ENCODE measurements around the gene RPL10A.
"Not testable (repeated sequence)": the region's sequence is repeated elsewhere in the genome, so short reads cannot be mapped to it uniquely, and the experiment has no call there.

The RPL10A gene

DNA sequence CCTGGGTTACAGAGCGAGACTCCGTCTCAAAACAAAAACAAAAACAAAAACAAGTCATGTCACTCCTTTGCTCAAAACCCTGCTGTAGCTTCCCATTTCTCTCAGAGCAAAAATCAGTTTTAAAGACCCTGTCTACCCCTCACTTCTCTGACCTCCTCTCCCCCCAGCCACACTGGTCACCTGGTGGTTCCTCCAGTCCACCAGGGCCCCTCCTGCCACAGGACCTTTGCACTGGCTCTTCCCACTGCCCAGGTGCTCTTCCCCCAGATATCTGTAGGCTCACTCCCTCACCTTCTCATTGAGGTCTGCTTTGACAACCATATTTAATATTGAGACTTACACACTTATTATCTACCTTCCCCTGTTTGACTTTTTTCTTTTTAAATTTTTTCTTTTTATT lies 33.6 kb downstream of the RPL10A start:
- DNase-seq (ENCODE audit: low spot score in 2 of 2) (no peak), ATAC-seq (replicated peaks; ENCODE audit: extremely low read depth, poor library complexity, severe bottlenecking) (no peak)
- no peak overlapping the region for H3K4me3 Mint-ChIP-seq
- peaks cover 7% of the 10 kb centered on the region for H3K4me1 Mint-ChIP-seq
- H3K9me3 Mint-ChIP-seq: no peaks in the 10 kb centered on the region
- peaks cover 38% of the 10 kb centered on the region for H3K27me3 Mint-ChIP-seq
- H3K27ac Mint-ChIP-seq (ENCODE audit: low read depth): no peak overlapping the region
- no peaks in the 10 kb centered on the region for H3K36me3 Mint-ChIP-seq (ENCODE audit: insufficient read depth)

DNA sequence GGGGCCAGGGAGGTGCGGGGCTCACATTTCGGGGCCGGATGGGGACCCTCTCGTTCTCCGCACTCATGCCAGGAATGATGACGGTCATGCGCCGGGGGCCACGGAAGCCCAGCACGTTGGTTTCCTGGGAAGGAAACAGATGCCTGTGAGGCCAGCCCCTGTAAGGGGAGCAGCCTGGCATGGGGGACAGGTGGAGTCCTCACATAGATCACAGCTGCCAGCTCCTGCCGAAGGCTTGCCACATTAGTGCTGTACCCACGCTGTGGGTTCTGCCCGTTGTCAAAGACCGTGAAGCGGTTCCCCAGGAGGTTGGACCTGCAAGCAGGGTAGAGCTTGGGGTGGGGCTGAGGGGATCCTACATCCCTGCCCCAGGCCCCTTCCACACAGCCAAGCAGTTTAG lies 35.3 kb downstream of the RPL10A start:
- DNase-seq (ENCODE audit: low spot score in 2 of 2) (no peak), ATAC-seq (replicated peaks; ENCODE audit: extremely low read depth, poor library complexity, severe bottlenecking) (no peak)
- Mint-ChIP-seq H3K27me3 (peaks cover 34% of the 10 kb centered on the region), H3K9me3 (no peaks in the 10 kb centered on the region), H3K4me3 (no peak overlapping the region), H3K27ac (ENCODE audit: low read depth) (no peak overlapping the region), H3K4me1 (peaks cover 4% of the 10 kb centered on the region), H3K36me3 (ENCODE audit: insufficient read depth) (no peaks in the 10 kb centered on the region)

DNA sequence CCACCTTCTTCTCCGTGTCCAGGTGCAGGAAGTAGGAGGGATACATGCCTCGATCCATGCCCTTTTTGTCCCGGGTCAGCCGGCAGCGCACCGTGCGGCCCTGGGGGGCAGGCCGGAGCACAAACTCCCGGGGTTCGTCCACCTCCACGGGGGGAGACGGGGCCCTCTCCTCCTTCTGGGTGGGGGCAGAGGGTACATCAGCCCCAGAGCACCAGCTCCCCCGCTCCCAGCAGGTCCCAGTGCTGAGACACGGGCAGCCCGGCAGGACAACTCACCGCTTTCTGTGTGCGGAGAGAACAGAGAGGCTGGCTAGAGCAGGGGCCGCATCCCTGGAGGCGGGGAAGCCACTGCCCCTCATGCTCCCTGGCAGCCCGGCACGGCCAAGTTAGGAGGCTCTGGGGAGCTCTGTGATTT lies 37.8 kb downstream of the RPL10A start:
- Mint-ChIP-seq H3K36me3 (ENCODE audit: insufficient read depth) (no peaks in the 10 kb centered on the region), H3K4me3 (no peak overlapping the region), H3K9me3 (no peaks in the 10 kb centered on the region), H3K27ac (ENCODE audit: low read depth) (no peak overlapping the region), H3K27me3 (peaks cover 23% of the 10 kb centered on the region), H3K4me1 (no peaks in the 10 kb centered on the region)
- no peak for DNase-seq (ENCODE audit: low spot score in 2 of 2)
- ATAC-seq (replicated peaks; ENCODE audit: extremely low read depth, poor library complexity, severe bottlenecking): no peak

DNA sequence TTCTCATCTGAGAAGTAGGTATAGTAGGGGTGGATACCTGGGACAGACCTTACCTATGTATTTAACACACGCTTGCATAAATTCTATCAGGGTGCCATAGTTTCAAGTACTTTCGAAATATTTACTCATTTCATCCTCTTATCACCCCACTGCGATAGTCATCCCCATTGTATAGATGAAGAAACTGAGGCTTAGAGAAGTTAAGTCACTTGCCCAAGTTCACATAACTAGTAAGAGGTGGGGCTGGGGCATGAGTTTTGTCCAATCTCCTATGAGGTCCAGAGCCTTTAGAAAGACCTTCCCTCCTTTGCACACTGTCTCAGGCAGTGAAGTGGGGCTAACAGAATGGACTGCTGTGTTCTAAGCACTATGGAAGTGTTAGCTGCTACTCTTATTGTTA lies 38.3 kb downstream of the RPL10A start:
- DNase-seq (ENCODE audit: low spot score in 2 of 2) (no peak), ATAC-seq (replicated peaks; ENCODE audit: extremely low read depth, poor library complexity, severe bottlenecking) (no peak)
- H3K36me3 Mint-ChIP-seq (ENCODE audit: insufficient read depth): no peaks in the 10 kb centered on the region
- H3K27me3 Mint-ChIP-seq: peaks cover 23% of the 10 kb centered on the region
- H3K4me3 Mint-ChIP-seq: no peak overlapping the region
- H3K4me1 Mint-ChIP-seq: no peaks in the 10 kb centered on the region
- H3K27ac Mint-ChIP-seq (ENCODE audit: low read depth): no peak overlapping the region
- no peaks in the 10 kb centered on the region for H3K9me3 Mint-ChIP-seq

DNA sequence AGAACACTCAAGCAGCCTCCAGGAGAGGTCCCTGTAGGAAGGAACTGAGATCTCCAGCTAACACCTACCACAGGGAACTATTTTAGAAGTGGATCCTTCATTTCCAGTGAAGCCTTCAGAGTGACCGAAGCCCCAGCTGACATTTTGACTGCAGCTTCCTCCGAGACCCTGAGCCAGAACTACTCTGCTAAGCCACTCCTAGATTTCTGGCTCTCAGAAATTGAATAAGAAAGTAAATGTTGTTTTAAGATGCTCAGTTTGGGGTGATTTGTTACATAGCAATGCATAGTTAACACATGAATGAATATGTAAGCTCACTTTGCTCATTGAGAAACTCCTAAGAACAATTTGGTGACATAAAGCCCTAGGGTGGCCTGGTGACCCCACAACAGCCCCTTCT lies 39.0 kb downstream of the RPL10A start:
- ATAC-seq (replicated peaks; ENCODE audit: extremely low read depth, poor library complexity, severe bottlenecking): no peak
- H3K4me3 Mint-ChIP-seq: no peak overlapping the region
- DNase-seq (ENCODE audit: low spot score in 2 of 2): no peak
- H3K4me1 Mint-ChIP-seq: no peaks in the 10 kb centered on the region
- H3K36me3 Mint-ChIP-seq (ENCODE audit: insufficient read depth): no peaks in the 10 kb centered on the region
- no peaks in the 10 kb centered on the region for H3K9me3 Mint-ChIP-seq
- no peak overlapping the region for H3K27ac Mint-ChIP-seq (ENCODE audit: low read depth)
- peaks cover 19% of the 10 kb centered on the region for H3K27me3 Mint-ChIP-seq

DNA sequence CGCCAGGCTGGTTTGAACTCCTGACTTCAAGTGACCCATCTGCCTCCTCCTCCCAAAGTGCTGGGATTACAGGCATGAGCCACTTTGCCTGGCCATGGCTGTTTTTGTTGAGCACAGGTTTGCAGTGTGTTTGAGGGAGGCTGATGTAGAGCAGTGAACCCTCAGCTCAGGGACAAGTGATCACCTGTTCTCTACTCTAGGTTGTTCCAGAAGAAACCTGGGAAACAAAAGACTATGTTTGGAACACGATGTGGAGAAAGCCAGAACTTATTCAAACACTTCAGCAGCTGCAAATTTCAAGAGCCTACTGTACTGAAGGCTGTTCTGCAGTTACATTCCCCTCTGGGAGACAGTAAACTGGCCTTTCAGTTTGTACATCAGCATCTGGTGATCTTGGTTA lies 39.8 kb downstream of the RPL10A start:
- Mint-ChIP-seq H3K27me3 (peaks cover 26% of the 10 kb centered on the region), H3K27ac (ENCODE audit: low read depth) (no peak overlapping the region), H3K4me3 (no peak overlapping the region), H3K36me3 (ENCODE audit: insufficient read depth) (no peaks in the 10 kb centered on the region), H3K4me1 (no peaks in the 10 kb centered on the region), H3K9me3 (no peaks in the 10 kb centered on the region)
- no peak for DNase-seq (ENCODE audit: low spot score in 2 of 2)
- no peak for ATAC-seq (replicated peaks; ENCODE audit: extremely low read depth, poor library complexity, severe bottlenecking)

DNA sequence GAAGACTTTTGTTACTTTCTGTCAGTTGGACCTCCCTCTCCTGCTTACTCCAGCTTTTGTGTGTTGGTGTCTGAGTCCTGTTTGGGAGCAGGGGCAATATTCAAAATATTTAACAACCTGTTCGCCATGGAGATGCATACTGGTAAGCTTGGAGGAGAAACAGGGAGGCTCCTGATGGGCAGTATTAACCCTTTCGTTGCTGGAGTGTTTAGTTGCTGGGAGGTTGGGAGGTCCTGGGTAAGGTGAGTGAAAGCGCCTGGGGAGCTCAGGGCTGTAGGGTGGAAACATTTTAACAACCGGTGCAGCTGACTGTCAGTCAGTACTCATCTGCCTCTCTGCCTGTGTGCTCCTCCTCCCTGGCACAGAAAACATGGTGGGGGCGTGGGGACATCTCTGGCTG lies 40.3 kb downstream of the RPL10A start:
- H3K27me3 Mint-ChIP-seq: peaks cover 28% of the 10 kb centered on the region

DNA sequence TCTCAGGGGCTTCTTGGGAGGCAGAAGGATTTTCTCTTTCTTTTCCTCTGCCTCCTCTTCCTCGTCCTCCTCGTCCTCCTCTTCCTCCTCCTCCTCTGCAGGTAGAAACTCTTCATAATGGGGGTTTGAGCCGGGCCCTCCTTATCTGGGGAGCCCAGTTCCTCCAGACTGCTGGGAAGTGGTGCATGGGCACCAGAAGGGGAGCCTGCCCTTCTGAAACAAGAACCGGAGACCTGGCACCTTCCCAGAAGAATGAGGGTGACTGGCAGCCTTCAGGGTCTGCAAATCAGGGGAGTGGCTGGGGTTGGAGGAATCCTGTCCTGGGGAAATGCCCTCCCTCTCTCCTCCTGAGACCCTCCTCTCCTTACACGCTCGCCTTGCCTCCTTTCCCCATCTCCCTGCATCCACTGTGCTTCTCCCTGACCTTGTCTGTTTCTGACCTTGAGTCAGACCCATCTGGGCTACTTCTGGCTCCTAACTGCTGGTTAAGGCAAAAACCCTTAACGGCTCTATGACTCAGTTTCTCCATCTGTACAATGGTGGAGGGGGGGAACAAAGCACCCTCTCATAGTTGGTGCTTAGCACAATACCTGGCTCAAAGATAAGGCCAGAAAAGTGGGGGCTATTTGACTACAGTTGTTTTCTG lies 42.8 kb downstream of the RPL10A start:
- no peak for DNase-seq (ENCODE audit: low spot score in 2 of 2)
- Mint-ChIP-seq H3K27me3 (peaks cover 28% of the 10 kb centered on the region), H3K9me3 (no peaks in the 10 kb centered on the region), H3K36me3 (ENCODE audit: insufficient read depth) (no peaks in the 10 kb centered on the region), H3K27ac (ENCODE audit: low read depth) (no peak overlapping the region), H3K4me3 (no peak overlapping the region), H3K4me1 (no peaks in the 10 kb centered on the region)
- no peak for ATAC-seq (replicated peaks; ENCODE audit: extremely low read depth, poor library complexity, severe bottlenecking)

More for the DNA sequence above, 40.3 kb downstream of the RPL10A start:
- Mint-ChIP-seq H3K4me1 (no peaks in the 10 kb centered on the region), H3K9me3 (no peaks in the 10 kb centered on the region), H3K27ac (ENCODE audit: low read depth) (no peak overlapping the region), H3K36me3 (ENCODE audit: insufficient read depth) (no peaks in the 10 kb centered on the region), H3K4me3 (no peak overlapping the region)
- DNase-seq (ENCODE audit: low spot score in 2 of 2) (no peak), ATAC-seq (replicated peaks; ENCODE audit: extremely low read depth, poor library complexity, severe bottlenecking) (no peak)

DNA sequence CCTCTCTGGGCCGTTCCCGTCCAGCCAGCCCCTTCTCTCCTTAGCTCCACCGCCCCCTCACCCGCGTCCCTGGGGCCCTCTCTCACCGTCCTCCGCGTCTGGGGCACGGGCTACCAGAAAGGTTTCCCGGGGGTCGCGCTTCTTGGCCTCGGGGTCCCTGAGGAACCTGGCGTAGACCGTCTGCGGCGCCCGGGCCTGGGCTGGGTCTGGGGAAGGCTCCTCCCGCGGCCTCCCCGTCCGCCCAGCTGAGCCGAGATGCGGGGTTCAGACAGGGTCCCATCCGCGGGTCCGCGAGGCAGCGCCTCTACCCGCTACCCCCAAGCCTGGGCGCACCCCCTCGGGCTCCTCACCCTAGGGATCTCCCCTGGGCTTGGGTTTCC lies 43.4 kb downstream of the RPL10A start:
- Mint-ChIP-seq H3K27me3 (peaks cover 28% of the 10 kb centered on the region), H3K9me3 (no peaks in the 10 kb centered on the region), H3K4me1 (no peaks in the 10 kb centered on the region), H3K4me3 (no peak overlapping the region), H3K36me3 (ENCODE audit: insufficient read depth) (no peaks in the 10 kb centered on the region), H3K27ac (ENCODE audit: low read depth) (no peak overlapping the region)
- DNase-seq (ENCODE audit: low spot score in 2 of 2) (no peak), ATAC-seq (replicated peaks; ENCODE audit: extremely low read depth, poor library complexity, severe bottlenecking) (no peak)

DNA sequence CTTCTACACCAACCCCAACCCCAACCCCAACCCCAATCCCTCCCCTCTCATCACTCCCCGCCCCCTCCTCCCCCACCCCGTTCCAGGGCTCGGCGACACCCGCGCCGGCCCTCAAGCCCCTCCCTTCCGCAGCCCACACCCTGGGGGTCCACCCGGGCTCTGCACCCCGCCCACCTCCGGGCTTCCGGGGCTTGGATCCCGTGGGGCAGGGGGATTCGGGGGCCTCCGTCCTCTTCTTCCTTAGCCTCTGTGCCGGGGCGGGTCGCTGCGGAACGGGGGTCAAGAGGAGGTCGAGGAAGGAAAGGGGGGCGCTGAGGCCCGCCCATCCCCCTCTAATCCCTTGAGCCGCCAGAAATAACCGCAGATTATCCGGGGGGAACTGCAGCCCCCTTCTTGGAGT lies 43.8 kb downstream of the RPL10A start:
- no peak for ATAC-seq (replicated peaks; ENCODE audit: extremely low read depth, poor library complexity, severe bottlenecking)
- no peak overlapping the region for H3K4me3 Mint-ChIP-seq
- no peak for DNase-seq (ENCODE audit: low spot score in 2 of 2)
- no peaks in the 10 kb centered on the region for H3K36me3 Mint-ChIP-seq (ENCODE audit: insufficient read depth)
- H3K27me3 Mint-ChIP-seq: peaks cover 28% of the 10 kb centered on the region
- H3K4me1 Mint-ChIP-seq: no peaks in the 10 kb centered on the region
- no peaks in the 10 kb centered on the region for H3K9me3 Mint-ChIP-seq
- H3K27ac Mint-ChIP-seq (ENCODE audit: low read depth): no peak overlapping the region

DNA sequence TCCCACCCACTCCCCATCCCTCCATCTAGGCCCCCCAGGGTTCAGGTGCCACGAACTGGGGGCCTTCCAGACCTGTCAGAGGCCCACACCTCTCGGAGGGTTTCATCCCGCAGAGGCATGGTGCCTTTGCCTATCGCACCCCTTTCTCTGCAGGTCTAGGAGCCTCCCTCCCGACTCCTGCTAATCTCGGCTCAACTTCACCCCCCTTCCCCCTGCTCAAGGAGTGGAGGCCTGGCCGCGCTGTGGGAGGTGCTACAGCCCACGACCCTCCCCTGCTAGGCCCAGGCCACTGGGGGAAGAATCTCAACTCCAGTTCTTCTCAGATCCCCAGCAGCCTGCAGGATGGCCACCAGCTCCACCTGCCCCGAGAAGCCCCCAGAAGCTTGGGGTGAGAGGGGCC lies 44.5 kb downstream of the RPL10A start, which contains the start of gene TULP1:
Gene TULP1 (minus strand): TSS at position 157 of the 400 bp plus-strand sequence. CDS start 38 bp downstream, at position 119.
- ATAC-seq (replicated peaks; ENCODE audit: extremely low read depth, poor library complexity, severe bottlenecking) (no peak), DNase-seq (ENCODE audit: low spot score in 2 of 2) (no peak)
- Mint-ChIP-seq H3K9me3 (no peaks in the 10 kb centered on the region), H3K27me3 (peaks cover 28% of the 10 kb centered on the region), H3K4me1 (no peaks in the 10 kb centered on the region), H3K4me3 (no peak within 1 kb of the TSS), H3K27ac (ENCODE audit: low read depth) (no peak within 1 kb of the TSS), H3K36me3 (ENCODE audit: insufficient read depth) (no peaks in the 10 kb centered on the region)

DNA sequence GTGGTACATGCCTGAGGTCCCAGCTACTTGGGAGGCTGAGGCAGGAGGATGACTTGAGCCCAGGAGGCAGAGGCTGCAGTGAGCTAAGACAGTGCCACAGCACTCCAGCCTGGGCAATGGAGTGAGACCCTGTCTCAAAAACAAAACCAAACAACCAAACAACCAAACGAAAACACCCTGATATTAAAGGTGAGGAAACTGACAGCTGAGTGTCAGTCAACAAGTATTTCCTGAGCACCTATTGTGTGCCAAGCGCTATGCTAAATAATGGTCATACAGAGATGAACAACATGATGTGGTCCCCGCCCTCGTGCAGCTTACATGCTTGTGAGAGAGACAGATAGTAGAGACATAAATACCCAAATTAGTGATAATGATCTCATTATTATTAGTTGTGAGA lies 46.4 kb downstream of the RPL10A start:
- no peak overlapping the region for H3K4me3 Mint-ChIP-seq
- DNase-seq (ENCODE audit: low spot score in 2 of 2) (no peak), ATAC-seq (replicated peaks; ENCODE audit: extremely low read depth, poor library complexity, severe bottlenecking) (no peak)
- no peak overlapping the region for H3K27ac Mint-ChIP-seq (ENCODE audit: low read depth)
- no peaks in the 10 kb centered on the region for H3K36me3 Mint-ChIP-seq (ENCODE audit: insufficient read depth)
- peaks cover 28% of the 10 kb centered on the region for H3K27me3 Mint-ChIP-seq
- no peaks in the 10 kb centered on the region for H3K4me1 Mint-ChIP-seq
- H3K9me3 Mint-ChIP-seq: no peaks in the 10 kb centered on the region

DNA sequence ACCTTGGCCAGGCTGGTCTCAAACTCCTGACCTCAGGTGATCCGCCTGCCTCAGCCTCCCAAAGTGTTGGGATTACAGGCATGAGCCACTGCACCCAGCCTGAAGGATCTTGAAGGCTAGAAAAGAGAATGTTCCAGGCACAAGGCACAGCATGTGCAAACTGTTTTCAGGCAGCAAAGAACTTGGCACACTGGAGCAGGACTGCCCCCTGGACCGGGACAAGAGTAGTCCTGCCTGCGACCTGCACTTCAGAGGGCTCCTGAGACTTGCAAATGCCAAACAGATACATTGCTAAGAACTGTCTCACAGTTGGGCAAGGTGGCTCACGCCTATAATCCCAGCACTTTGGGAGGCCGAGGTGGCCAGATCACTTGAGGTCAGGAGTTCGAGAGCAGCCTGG lies 47.7 kb downstream of the RPL10A start:
- H3K4me3 Mint-ChIP-seq; ATAC-seq (replicated peaks; ENCODE audit: extremely low read depth, poor library complexity, severe bottlenecking); H3K36me3 Mint-ChIP-seq (ENCODE audit: insufficient read depth); H3K27ac Mint-ChIP-seq (ENCODE audit: low read depth); H3K9me3 Mint-ChIP-seq; H3K4me1 Mint-ChIP-seq; DNase-seq (ENCODE audit: low spot score in 2 of 2): not testable (repeated sequence)
- peaks cover 19% of the 10 kb centered on the region for H3K27me3 Mint-ChIP-seq
